Caco-2 (cell line): ENCODE results near the gene SERPINH1. TPM values are rescaled to one million over a fixed set of nuclear protein-coding genes. Genes with fewer than 3 reads are reported as not detected.

Source experiments
- BruUV-seq: library from RNA; stranded (reverse); fragments of 400-500 nt; replicated peaks from 2 replicates; lab custom pipeline; 2021; lab: Mats Ljungman, UMichigan
- CTCF ChIA-PET: fragments of 300-600 bp; sonication (Branson Sonifier 250); formaldehyde crosslinking; loops from one replicate; lab custom pipeline; 2022; ENCODE audit warnings: antibody characterized with exemption; lab: Charles Lee
- POLR2A ChIA-PET: fragments of 300-600 bp; sonication (Branson Sonifier 250); formaldehyde crosslinking; loops from one replicate; lab custom pipeline; 2022; ENCODE audit warnings: antibody characterized with exemption; lab: Charles Lee
- DNase-seq, 2 experiments: peaks; one replicate each; pipeline versions ENCODE4 v3.0.0 to v3.0.0-alpha.2; 2020 to 2022
- H3K27me3 ChIP-seq: replicated peaks from 2 replicates; pipeline ENCODE4 v1.6.0; 2011; ENCODE audit warnings: low read length; ENCODE audit not compliant: control insufficient read depth, insufficient read depth
- H3K36me3 ChIP-seq: 2 replicates; pipeline ENCODE4 v1.5.1; 2011; ENCODE audit warnings: low read length; ENCODE audit not compliant: control insufficient read depth, insufficient read depth
- H3K4me1 ChIP-seq: fragments of 250-450 bp; sonication (Bioruptor Pico); 2 replicates; pipeline ENCODE4 v1.5.1; 2020; ENCODE audit warnings: mild to moderate bottlenecking
- H3K4me3 ChIP-seq: 2 replicates; pipeline ENCODE4 v1.5.1; 2011; ENCODE audit warnings: low read depth, mild to moderate bottlenecking, control low read depth, low read length
- H3K9me3 ChIP-seq: fragments of 250-450 bp; sonication (Bioruptor Pico); 2 replicates; pipeline ENCODE4 v1.5.1; 2020; ENCODE audit warnings: mild to moderate bottlenecking, moderate library complexity
- H3K27ac Mint-ChIP-seq: one replicate; pipeline ENCODE4 v1.8.0; 2022; ENCODE audit warnings: mixed read lengths; ENCODE audit not compliant: unreplicated experiment
- H3K27me3 Mint-ChIP-seq: one replicate; pipeline ENCODE4 v1.8.0; 2022; ENCODE audit warnings: mixed read lengths; ENCODE audit not compliant: insufficient read depth, unreplicated experiment
- H3K36me3 Mint-ChIP-seq: one replicate; pipeline ENCODE4 v1.8.0; 2022; ENCODE audit warnings: mild to moderate bottlenecking, mixed read lengths; ENCODE audit not compliant: insufficient read depth, unreplicated experiment
- H3K4me1 Mint-ChIP-seq: one replicate; pipeline ENCODE4 v1.8.0; 2022; ENCODE audit warnings: low read depth, mixed read lengths; ENCODE audit not compliant: unreplicated experiment
- H3K4me3 Mint-ChIP-seq: one replicate; pipeline ENCODE4 v1.8.0; 2022; ENCODE audit warnings: mild to moderate bottlenecking, moderate library complexity, mixed read lengths; ENCODE audit not compliant: unreplicated experiment
- H3K9me3 Mint-ChIP-seq: one replicate; pipeline ENCODE4 v1.8.0; 2022; ENCODE audit warnings: mixed read lengths; ENCODE audit not compliant: unreplicated experiment
- CTCF ChIP-seq, 2 experiments: fragments of 200-600 bp in 1 of 2; IDR thresholded peaks; 1 replicate in 1 of 2; 2 replicates in 1 of 2; pipeline versions ENCODE4 v1.5.1 to v1.8.0; 2011 to 2022; ENCODE audit warnings: antibody characterized with exemption in 1 of 2, control low read depth in 1 of 2, inconsistent platforms in 1 of 2, low read depth in 1 of 2, low read length in 1 of 2, mild to moderate bottlenecking in 1 of 2, moderate library complexity in 1 of 2; ENCODE audit not compliant: insufficient read depth in 1 of 2, severe bottlenecking in 1 of 2, unreplicated experiment in 1 of 2
- intact Hi-C: fragments of 100-400 bp; cut with micrococcal nuclease; formaldehyde crosslinking; loops from one replicate; pipeline ENCODE4 v1.10.0; 2022; ENCODE audit not compliant: unreplicated experiment
- total RNA-seq: library from RNA; stranded (reverse); gene quantifications from 2 replicates; pipeline ENCODE4 v1.2.3, GENCODE V29; 2022

Gene SERPINH1
- total RNA-seq, 1 experiment from 2014 or later, result 481 TPM

GRCh38 chr11:75595429-75595828, 33.4 kb downstream of the SERPINH1 start:
- intact Hi-C loops, result loop anchor here (5.0 kb wide), 1 partner anchor 52 kb away; no protein-coding TSS in a partner anchor
- H3K36me3 ChIP-seq, result no peaks in the 10 kb centered on the region
- H3K4me3 ChIP-seq, result no peak overlapping the region
- Mint-ChIP-seq H3K27me3 (no peaks in the 10 kb centered on the region), H3K4me1 (peaks cover 18% of the 10 kb centered on the region), H3K27ac (no peak overlapping the region), H3K4me3 (no peak overlapping the region), H3K36me3 (no peaks in the 10 kb centered on the region), H3K9me3 (no peaks in the 10 kb centered on the region)
- TF ChIP-seq CTCF (IDR thresholded peaks at IDR 0.05; ENCODE audit: insufficient read depth in 1 of 2, low read depth in 1 of 2, low read length in 1 of 2, severe bottlenecking in 1 of 2, unreplicated experiment in 1 of 2), result no peak
- no TSS peak for BruUV-seq
- H3K27me3 ChIP-seq, result no peaks in the 10 kb centered on the region
- no peaks in the 10 kb centered on the region for H3K9me3 ChIP-seq
- peaks cover 14% of the 10 kb centered on the region for H3K4me1 ChIP-seq
- CTCF ChIA-PET, result interaction anchor here (0.8 to 1.3 kb wide), 2 partner anchors 11 to 128 kb away, joined by 3 to 5 read pairs; no protein-coding TSS in a partner anchor
- POLR2A ChIA-PET, result interaction anchor here (0.7 kb wide), 1 partner anchor 11 kb away, joined by 3 read pairs; no protein-coding TSS in a partner anchor
- no peak for DNase-seq

- H3K4me1 ChIP-seq, result peaks cover 14% of the 10 kb centered on the region
- Mint-ChIP-seq H3K27me3 (no peaks in the 10 kb centered on the region), H3K4me3 (no peak overlapping the region), H3K36me3 (no peaks in the 10 kb centered on the region), H3K27ac (no peak overlapping the region), H3K9me3 (no peaks in the 10 kb centered on the region), H3K4me1 (peaks cover 16% of the 10 kb centered on the region)
- TF ChIP-seq CTCF (IDR thresholded peaks at IDR 0.05; ENCODE audit: insufficient read depth in 1 of 2, low read depth in 1 of 2, low read length in 1 of 2, severe bottlenecking in 1 of 2, unreplicated experiment in 1 of 2), result no peak
- CTCF ChIA-PET, result interaction anchor here (1.1 to 3.4 kb wide), 6 partner anchors 11 to 189 kb away, joined by 3 to 27 read pairs (median 6); partner anchors contain the start of gene MAP6
- no peaks in the 10 kb centered on the region for H3K27me3 ChIP-seq
- no peaks in the 10 kb centered on the region for H3K36me3 ChIP-seq
- BruUV-seq, result no TSS peak
- DNase-seq, result no peak
- no peak overlapping the region for H3K4me3 ChIP-seq
- intact Hi-C loops, result loop anchor here (1.0 to 5.0 kb wide), 5 partner anchors 50 to 171 kb away; partner anchors contain the start of gene DGAT2
- POLR2A ChIA-PET, result interaction anchor here (1.1 kb wide), 1 partner anchor 12 kb away, joined by 4 read pairs; no protein-coding TSS in a partner anchor
- H3K9me3 ChIP-seq, result no peaks in the 10 kb centered on the region
Observed at GRCh38 chr11:75596914-75597313, 34.9 kb downstream of the SERPINH1 start.

- H3K4me1 ChIP-seq, result peaks cover 10% of the 10 kb centered on the region
- peak; percentile 76 to 80 for DNase-seq
- no peaks in the 10 kb centered on the region for H3K9me3 ChIP-seq
- TF ChIP-seq CTCF (IDR thresholded peaks at IDR 0.05; ENCODE audit: insufficient read depth in 1 of 2, low read depth in 1 of 2, low read length in 1 of 2, severe bottlenecking in 1 of 2, unreplicated experiment in 1 of 2), result peak; percentile 87 to 90
- Mint-ChIP-seq H3K4me1 (peaks cover 9% of the 10 kb centered on the region), H3K36me3 (no peaks in the 10 kb centered on the region), H3K27me3 (no peaks in the 10 kb centered on the region), H3K27ac (no peak overlapping the region), H3K4me3 (no peak overlapping the region), H3K9me3 (no peaks in the 10 kb centered on the region)
- no peaks in the 10 kb centered on the region for H3K27me3 ChIP-seq
- no peak overlapping the region for H3K4me3 ChIP-seq
- BruUV-seq, result no TSS peak
- intact Hi-C loops, result loop anchor here (1.0 to 5.0 kb wide), 5 partner anchors 50 to 171 kb away; partner anchors contain the start of gene DGAT2
- no peaks in the 10 kb centered on the region for H3K36me3 ChIP-seq
- ChIA-PET POLR2A (interaction anchor here (0.7 to 1.1 kb wide), 2 partner anchors 13 to 14 kb away, joined by 3 to 4 read pairs; no protein-coding TSS in a partner anchor), CTCF (interaction anchor here (0.6 to 3.4 kb wide), 33 partner anchors 9 to 721 kb away, joined by 3 to 27 read pairs (median 4); partner anchors contain the start of genes DGAT2 and MAP6)
Observed at GRCh38 chr11:75597636-75598035, 35.6 kb downstream of the SERPINH1 start.
